OCI-LY3 (cell line): Measurements from ENCODE around the gene IZUMO2.

ENCODE experiments used
- EZH2phosphoT487 ChIP-seq: fragments of 200-600 bp; shearing (Covaris generic); IDR thresholded peaks from 2 replicates; pipeline ENCODE4 v1.6.1; 2018; ENCODE audit warnings: antibody characterized with exemption, mixed run types, low read depth
- TF ChIP-seq, protein P1 (sequence below): fragments of 200-600, 300-600 bp; sonication (generic); IDR thresholded peaks from 2 replicates; pipeline ENCODE4 v1.5.1; 2014; ENCODE audit warnings: antibody characterized with exemption, low read length, low read depth

DNA sequence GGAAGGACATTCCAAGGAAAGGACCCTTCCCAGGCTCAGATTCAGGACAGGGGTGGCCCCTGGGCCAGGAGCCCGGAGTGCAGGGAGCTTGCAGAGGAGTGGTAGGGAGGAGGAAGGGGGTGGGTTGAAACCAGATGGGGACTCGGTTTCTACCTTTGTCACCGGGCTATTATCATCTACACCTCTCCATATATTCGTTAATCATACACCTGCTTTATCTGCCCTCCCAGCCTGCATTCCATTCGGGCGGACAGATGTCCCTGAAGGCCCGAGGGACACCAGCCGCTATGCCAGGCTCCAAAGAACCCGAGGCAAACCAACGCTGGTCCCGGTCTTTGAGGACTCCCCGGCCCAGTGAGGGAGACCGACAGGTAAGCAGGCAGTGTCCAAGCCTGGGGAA, 24.9 kb upstream of the IZUMO2 start:
- TF ChIP-seq, protein P1, sequence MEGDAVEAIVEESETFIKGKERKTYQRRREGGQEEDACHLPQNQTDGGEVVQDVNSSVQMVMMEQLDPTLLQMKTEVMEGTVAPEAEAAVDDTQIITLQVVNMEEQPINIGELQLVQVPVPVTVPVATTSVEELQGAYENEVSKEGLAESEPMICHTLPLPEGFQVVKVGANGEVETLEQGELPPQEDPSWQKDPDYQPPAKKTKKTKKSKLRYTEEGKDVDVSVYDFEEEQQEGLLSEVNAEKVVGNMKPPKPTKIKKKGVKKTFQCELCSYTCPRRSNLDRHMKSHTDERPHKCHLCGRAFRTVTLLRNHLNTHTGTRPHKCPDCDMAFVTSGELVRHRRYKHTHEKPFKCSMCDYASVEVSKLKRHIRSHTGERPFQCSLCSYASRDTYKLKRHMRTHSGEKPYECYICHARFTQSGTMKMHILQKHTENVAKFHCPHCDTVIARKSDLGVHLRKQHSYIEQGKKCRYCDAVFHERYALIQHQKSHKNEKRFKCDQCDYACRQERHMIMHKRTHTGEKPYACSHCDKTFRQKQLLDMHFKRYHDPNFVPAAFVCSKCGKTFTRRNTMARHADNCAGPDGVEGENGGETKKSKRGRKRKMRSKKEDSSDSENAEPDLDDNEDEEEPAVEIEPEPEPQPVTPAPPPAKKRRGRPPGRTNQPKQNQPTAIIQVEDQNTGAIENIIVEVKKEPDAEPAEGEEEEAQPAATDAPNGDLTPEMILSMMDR = no peak
- TF ChIP-seq EZH2phosphoT487 = no peak
